ENCODE measurements around the gene HNRNPH1. TPM values are rescaled to one million over a fixed set of nuclear protein-coding genes. Genes with fewer than 3 reads are reported as not detected.
A peak's percentile ranks its signal among the peaks of the same experiment; 100 is the strongest.
"Not testable (repeated sequence)": the region's sequence is repeated elsewhere in the genome, so short reads cannot be mapped to it uniquely, and the experiment has no call there.

The HNRNPH1 gene
- total RNA-seq, 1 donor from 2014 or later, result 964 TPM

DNA sequence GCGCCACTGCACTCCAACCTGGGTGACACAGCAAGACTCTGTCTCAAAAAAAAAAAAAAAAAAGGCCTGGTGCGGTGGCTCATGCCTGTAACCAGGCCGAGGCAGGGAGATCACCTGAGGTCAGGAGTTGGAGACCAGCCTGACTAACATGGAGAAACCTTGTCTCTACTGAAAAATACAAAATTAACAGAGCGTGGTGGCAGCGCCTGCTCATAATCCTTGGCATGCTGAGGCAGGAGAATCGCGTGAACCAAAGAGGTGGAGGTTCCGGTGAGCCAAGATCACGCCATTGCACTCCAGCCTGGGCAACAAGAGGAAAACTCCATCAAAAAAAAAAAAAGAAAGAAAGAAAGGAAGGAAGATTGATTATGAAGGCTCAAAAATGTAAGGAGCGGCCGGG lies 15.8 kb upstream of the HNRNPH1 start:
- not testable (repeated sequence) for H3K27me3 Mint-ChIP-seq, H3K4me3 Mint-ChIP-seq, H3K27ac Mint-ChIP-seq

DNA sequence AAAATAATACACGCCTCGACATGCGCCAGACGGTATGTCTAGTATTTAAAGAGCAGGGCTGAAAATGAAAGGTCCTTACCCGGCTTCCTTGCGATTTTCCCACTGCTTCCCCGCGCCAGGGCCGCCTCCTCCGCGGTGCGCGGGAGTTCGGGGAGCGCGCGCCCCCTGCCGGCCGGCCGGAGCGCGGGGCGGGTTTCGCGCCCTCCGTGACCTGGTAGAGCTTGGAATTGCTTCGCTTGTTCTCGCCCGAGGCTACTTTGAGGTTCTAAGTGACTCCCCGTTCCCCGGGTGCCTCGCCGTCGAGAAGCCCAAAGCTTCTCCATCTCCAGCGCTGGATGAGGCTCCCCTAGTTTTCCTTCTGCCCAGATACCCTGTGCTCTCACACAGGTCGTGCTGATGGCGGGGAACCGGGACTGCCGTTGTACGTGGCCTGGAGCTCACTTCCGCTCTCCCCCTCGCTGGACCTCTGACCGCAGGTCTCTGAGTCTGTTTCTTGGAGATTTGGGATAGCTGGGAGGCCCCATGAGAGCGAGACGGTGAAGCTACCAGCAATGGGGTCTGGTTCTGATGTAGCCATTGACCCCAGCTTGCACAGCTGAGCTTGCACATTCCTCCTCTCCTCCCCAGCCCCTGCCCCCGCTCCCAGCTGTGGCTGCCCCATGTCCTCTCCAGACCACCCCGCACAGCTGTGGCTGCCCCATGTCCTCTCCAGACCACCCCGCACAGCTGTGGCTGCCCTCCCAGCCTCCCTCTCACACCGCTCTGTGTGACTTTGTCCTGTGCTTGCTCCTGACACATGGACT lies 11.1 kb upstream of the HNRNPH1 start:
- H3K4me3 Mint-ChIP-seq; DNase-seq; H3K27ac Mint-ChIP-seq; H3K4me1 Mint-ChIP-seq; intact Hi-C loops (cut with micrococcal nuclease); H3K27me3 Mint-ChIP-seq; H3K9me3 Mint-ChIP-seq; H3K36me3 Mint-ChIP-seq (ENCODE audit: low read depth): not testable (repeated sequence)

More for the DNA sequence above, 15.8 kb upstream of the HNRNPH1 start:
- DNase-seq; H3K36me3 Mint-ChIP-seq (ENCODE audit: low read depth); H3K9me3 Mint-ChIP-seq; H3K4me1 Mint-ChIP-seq: not testable (repeated sequence)
- intact Hi-C loops (cut with micrococcal nuclease), result loop anchor here (2.0 kb wide), 1 partner anchor 24 kb away; no protein-coding TSS in a partner anchor

DNA sequence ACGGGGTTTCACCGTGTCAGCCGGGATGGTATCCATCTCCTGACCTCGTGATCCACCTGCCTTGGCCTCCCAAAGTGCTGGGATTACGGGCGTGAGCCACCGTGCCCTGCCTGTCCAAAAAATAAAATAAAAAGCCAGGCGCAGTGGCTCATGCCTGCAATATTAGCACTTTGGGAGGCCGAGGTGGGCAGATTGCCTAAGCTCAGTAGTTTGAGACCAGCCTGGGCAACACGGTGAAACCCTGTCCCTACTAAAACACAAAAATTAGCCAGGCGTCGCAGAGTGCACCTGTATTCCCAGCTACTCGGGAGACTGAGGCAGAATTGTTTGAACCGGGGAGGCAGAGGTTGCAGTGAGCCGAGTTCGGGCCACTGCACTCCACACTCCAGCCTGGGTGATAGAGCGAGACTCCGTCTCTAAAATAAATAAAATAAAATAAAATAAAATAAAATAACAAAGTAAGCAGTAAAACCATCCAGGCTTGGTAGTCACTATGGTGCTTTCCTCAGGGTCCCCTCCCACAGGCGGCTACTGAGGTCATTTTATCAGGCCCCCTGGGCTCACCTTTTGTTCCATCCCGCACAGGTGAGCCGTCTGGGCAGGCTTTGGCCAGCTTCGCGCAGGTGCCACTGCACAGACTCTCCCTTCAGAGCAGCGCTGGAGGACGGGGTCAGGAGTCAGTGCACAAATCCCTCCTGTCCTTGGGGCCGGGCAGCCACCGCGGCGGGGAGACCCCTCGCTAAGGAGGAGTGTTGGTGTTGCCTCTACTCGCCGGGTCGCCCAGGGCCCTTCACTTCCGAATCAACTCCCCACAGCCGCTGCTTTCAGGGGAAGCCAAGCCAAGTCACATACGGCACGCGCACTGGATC lies 10.3 kb upstream of the HNRNPH1 start:
- H3K4me1 Mint-ChIP-seq; H3K27ac Mint-ChIP-seq; H3K27me3 Mint-ChIP-seq; H3K36me3 Mint-ChIP-seq (ENCODE audit: low read depth); DNase-seq; H3K9me3 Mint-ChIP-seq; intact Hi-C loops (cut with micrococcal nuclease): not testable (repeated sequence)
- H3K4me3 Mint-ChIP-seq, result peak overlapping the region; percentile 49

DNA sequence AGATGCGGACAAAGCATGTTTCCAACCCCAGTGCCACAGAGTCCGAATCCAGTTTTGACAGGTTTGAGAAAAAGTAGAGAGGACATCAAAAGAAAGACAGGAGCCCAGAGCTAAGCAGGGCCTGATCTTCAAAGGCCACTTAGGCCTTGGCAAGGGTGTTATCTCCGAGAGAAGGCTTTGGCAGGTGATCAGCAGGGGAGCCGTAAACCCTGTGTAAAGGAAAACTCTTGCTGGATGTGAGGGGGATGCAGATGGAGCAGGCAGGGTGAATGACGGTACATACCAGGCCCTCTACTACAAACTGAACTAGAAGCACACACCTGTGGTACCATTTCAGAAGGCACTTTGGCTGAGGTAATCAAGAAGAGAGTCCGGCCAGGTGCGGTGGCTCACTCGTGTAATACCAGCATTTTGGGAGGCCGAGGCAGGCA lies 1.4 kb upstream of the HNRNPH1 start:
- H3K4me3 Mint-ChIP-seq, result peak overlapping the region; percentile 99
- H3K9me3 Mint-ChIP-seq, result no peaks in the 10 kb centered on the region
- DNase-seq, result peak; percentile 68
- peaks cover 5% of the 10 kb centered on the region for H3K27me3 Mint-ChIP-seq
- intact Hi-C loops (cut with micrococcal nuclease), result loop anchor here (5.0 to 10.0 kb wide), 6 partner anchors 197 to 1617 kb away; partner anchors contain the start of genes MAPK9, MGAT1, RACK1 and RNF130
- H3K4me1 Mint-ChIP-seq, result peaks cover 35% of the 10 kb centered on the region
- peaks cover 38% of the 10 kb centered on the region for H3K36me3 Mint-ChIP-seq (ENCODE audit: low read depth)
- peak overlapping the region; percentile 99 for H3K27ac Mint-ChIP-seq

DNA sequence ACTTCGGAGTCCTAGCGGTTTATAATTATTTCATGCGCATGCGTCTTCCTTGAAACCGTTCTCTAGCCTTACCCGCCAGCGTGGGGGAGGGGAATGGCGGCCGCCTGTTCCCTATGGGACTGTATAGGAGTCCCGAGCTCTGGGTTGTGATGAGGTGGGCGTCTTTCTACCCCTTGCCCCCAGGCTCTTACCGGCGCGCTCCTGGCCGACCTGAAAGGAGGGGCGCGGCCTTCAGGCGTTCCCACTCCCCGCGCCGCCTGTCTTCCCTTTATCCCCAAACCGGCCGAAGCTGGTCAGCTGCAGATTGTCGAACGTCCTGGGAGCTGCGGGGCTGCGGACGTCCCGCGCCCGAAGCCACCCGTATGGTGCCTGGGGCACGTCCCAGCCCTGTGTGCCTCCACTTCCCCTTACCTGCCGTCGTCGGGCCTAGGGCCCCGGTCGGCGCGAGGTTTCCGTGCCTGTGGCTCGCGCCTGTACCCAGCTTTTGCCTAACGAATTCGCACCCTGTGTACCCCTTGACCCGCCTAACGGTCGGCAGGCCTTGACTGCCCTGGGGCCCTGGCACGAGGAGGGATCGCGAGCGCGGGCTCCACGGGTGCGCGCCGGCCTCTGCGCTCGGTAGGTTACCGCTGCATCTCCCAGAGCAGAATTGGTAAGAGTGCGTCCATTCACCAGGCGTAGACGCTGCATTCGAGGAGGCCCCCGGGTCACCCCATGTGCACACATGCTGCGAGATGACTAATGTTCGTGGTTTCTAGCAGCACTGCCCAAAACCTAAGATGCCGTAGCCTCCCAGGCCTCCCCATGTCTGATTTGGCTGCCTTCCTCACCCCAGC lies 653 bp upstream of the HNRNPH1 start:
- peak; percentile 82 for DNase-seq
- H3K4me1 Mint-ChIP-seq, result peaks cover 39% of the 10 kb centered on the region
- intact Hi-C loops (cut with micrococcal nuclease), result loop anchor here (1.0 to 10.0 kb wide), 12 partner anchors 54 to 1618 kb away; partner anchors contain the start of genes CANX, MAML1, MAPK9 and MGAT1
- H3K27ac Mint-ChIP-seq, result peak overlapping the region; percentile 99
- H3K9me3 Mint-ChIP-seq, result no peaks in the 10 kb centered on the region
- peaks cover 5% of the 10 kb centered on the region for H3K27me3 Mint-ChIP-seq
- H3K36me3 Mint-ChIP-seq (ENCODE audit: low read depth), result peaks cover 43% of the 10 kb centered on the region
- H3K4me3 Mint-ChIP-seq, result peak overlapping the region; percentile 99

DNA sequence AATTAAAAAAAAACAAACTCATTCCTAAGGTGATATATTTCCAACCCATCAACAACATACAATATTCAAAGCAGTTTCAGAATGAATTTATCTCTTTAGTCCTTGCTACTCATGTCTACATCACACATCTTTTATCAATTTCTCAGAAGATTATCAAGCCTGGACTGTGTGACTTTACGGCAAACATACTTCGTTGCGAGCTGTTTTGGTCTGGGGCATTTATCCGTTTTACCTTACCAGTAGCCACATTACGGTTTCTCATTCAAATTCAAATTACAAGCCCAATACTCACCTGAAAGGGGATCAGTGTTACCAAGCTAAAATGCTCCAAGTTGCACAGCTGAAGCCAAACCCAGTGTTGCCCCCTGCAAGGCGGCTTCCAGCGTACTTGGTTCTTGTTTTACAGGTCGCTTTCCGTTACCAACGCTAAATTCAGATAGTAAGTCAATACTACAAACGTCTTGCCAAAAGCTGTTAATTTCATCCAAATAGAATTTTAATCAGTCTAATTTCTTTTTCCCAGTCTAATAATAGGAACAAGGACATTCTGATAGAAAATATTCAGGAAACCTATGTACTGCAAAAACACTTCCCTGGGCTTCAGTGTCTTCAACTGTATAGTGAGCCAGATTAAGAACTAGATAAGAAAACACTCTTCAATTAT lies 1.8 kb downstream of the HNRNPH1 start:
- H3K27me3 Mint-ChIP-seq, result peaks cover 5% of the 10 kb centered on the region
- DNase-seq, result peak; percentile 68
- H3K36me3 Mint-ChIP-seq (ENCODE audit: low read depth), result peaks cover 62% of the 10 kb centered on the region
- H3K27ac Mint-ChIP-seq, result peak overlapping the region; percentile 88
- no peaks in the 10 kb centered on the region for H3K9me3 Mint-ChIP-seq
- H3K4me3 Mint-ChIP-seq, result peak overlapping the region; percentile 99
- intact Hi-C loops (cut with micrococcal nuclease), result loop anchor here (2.0 to 10.0 kb wide), 8 partner anchors 71 to 1621 kb away; partner anchors contain the start of genes MAPK9, MGAT1, MRNIP and RACK1
- H3K4me1 Mint-ChIP-seq, result peaks cover 54% of the 10 kb centered on the region

DNA sequence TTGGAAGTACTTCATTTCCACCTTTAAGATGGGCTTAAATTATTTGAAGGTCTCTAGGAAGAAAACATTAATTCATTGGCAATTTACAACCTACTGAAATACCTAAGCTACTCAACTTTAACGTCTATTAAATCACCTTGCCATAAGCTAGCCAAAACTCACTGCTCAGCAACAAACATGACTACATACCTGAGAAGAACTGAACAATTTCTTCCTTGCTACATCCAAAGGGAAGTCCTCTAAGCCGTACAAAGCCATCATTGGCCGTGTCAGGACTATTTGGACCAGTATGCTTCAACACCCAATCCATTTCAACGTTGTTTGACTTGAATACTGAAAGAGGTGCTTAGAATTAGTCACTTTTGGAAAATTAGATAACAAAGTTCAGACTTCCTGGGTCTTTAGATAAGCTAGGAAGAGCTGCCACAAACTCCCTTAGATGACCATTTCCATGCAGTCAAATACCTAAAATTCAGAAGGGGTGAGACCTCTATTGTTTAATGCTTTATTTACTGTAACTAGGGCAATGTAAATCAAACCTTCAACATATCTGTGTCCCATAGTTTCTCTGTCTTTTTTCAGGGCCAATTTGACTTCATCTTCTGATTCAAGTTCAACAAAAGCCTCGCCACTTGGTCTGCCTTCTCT lies 2.6 kb downstream of the HNRNPH1 start:
- DNase-seq, result no peak
- Mint-ChIP-seq H3K4me1 (peaks cover 59% of the 10 kb centered on the region), H3K36me3 (ENCODE audit: low read depth) (peaks cover 70% of the 10 kb centered on the region), H3K27me3 (peaks cover 5% of the 10 kb centered on the region), H3K9me3 (no peaks in the 10 kb centered on the region), H3K4me3 (peak overlapping the region; percentile 99), H3K27ac (peak overlapping the region; percentile 88)
- intact Hi-C loops (cut with micrococcal nuclease), result loop anchor here (5.0 to 10.0 kb wide), 6 partner anchors 201 to 1621 kb away; partner anchors contain the start of genes MAPK9, MGAT1, RACK1 and RNF130

DNA sequence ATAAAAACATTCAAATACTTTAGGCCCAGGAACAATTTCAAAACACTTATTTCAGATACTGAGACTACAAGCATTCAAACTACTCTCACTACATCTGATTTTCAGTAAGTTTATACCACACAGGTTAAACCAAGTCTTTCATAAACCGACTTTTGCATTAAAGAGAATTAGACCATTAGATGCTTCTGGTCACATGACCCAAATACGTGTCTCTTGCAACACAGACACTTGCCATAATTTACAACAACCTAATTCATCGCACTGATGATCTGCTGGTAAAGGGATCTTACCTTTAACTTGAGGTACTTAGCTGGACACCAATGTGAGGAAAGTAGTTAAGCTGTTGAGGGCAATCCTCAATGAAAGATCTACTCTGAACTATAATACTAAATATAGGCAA lies 3.2 kb downstream of the HNRNPH1 start:
- peaks cover 5% of the 10 kb centered on the region for H3K27me3 Mint-ChIP-seq
- intact Hi-C loops (cut with micrococcal nuclease), result loop anchor here (5.0 to 10.0 kb wide), 6 partner anchors 202 to 1622 kb away; partner anchors contain the start of genes MAPK9, MGAT1, RACK1 and RNF130
- H3K4me3 Mint-ChIP-seq, result peak overlapping the region; percentile 99
- peaks cover 73% of the 10 kb centered on the region for H3K36me3 Mint-ChIP-seq (ENCODE audit: low read depth)
- H3K27ac Mint-ChIP-seq, result peak overlapping the region; percentile 42
- DNase-seq, result no peak
- H3K4me1 Mint-ChIP-seq, result peaks cover 61% of the 10 kb centered on the region
- no peaks in the 10 kb centered on the region for H3K9me3 Mint-ChIP-seq

DNA sequence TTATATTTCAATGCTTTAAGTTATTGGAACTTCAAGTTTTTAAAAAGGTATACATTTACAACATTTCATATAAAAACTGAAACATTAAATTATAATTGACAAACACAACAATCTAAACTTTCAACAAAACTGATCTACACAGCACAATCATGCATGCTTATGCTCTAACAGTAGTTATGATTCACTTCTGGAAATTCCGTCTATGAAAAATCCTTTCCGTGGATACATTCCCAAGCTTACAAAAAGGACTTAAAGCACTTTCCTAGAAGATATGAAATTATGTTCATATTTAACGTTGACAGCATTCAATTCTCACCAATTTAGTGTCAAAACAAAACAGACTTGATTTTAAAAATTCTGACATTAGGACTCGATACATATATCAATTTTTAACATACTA lies 3.7 kb downstream of the HNRNPH1 start:
- H3K36me3 Mint-ChIP-seq (ENCODE audit: low read depth), result peaks cover 76% of the 10 kb centered on the region
- H3K4me3 Mint-ChIP-seq, result peak overlapping the region; percentile 99
- H3K9me3 Mint-ChIP-seq, result no peaks in the 10 kb centered on the region
- intact Hi-C loops (cut with micrococcal nuclease), result loop anchor here (5.0 to 10.0 kb wide), 6 partner anchors 203 to 1623 kb away; partner anchors contain the start of genes MAPK9, MGAT1, RACK1 and RNF130
- no peak overlapping the region for H3K27ac Mint-ChIP-seq
- DNase-seq, result no peak
- H3K27me3 Mint-ChIP-seq, result peaks cover 5% of the 10 kb centered on the region
- peaks cover 59% of the 10 kb centered on the region for H3K4me1 Mint-ChIP-seq

DNA sequence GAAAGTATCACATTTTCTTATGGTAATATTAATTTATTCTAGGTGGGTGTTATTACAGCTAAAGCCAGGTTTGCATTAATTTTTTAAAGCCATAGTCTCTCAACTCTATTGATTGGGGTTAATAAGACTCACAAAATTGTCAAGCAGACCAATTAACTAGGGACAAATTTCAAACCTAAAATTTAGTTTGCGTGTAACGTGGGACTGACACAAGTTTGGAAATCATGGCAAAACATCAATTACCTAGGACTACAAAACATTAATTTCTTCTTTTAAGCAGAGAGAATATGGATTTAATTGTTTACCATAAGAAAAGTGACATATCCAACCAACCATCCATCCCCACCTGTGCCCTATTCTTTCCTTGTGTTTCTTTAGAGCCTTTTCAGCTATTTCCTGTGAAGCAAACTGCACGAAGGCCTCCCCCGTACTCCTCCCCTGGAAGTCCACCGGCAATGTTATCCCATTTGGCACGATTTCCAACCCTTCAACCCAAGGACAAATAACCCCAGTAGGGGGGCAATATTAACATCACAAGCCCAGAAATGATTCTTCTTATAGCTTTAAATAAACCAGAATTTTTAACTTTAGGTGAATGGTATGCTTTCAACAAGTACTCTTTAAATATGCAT lies 4.4 kb downstream of the HNRNPH1 start:
- Mint-ChIP-seq H3K27me3 (peaks cover 5% of the 10 kb centered on the region), H3K36me3 (ENCODE audit: low read depth) (peaks cover 83% of the 10 kb centered on the region), H3K4me3 (peak overlapping the region; percentile 78), H3K9me3 (no peaks in the 10 kb centered on the region), H3K27ac (peak overlapping the region; percentile 43), H3K4me1 (peaks cover 55% of the 10 kb centered on the region)
- intact Hi-C loops (cut with micrococcal nuclease), result no loop called here
- no peak for DNase-seq

DNA sequence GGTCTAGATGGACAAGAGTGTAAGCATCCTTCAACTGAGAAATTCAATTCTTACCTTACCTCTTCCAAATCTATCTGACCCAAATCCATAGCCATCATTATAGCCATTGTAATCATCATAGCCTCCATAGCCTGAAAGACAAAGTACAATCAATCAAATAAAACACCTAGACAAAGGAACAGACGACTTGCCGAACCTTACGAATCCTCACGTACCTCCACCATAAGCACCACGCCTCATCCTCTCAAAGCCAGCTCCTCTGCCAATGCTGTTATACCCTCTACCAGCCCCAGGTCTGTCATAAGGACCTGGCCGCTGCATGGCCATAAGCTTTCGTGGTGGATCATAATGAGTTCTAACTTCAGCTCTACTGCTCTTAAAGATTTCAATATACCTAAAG lies 5.5 kb downstream of the HNRNPH1 start:
- Mint-ChIP-seq H3K4me3 (peak overlapping the region; percentile 43), H3K36me3 (ENCODE audit: low read depth) (peaks cover 85% of the 10 kb centered on the region), H3K27me3 (no peaks in the 10 kb centered on the region), H3K4me1 (peaks cover 54% of the 10 kb centered on the region), H3K9me3 (no peaks in the 10 kb centered on the region), H3K27ac (peak overlapping the region; percentile 82)
- no peak for DNase-seq
- intact Hi-C loops (cut with micrococcal nuclease), result no loop called here
